Type B pancreatic cell (in vitro differentiated cells): Measurements from ENCODE around the gene MANSC1. TPM values are rescaled to one million over a fixed set of nuclear protein-coding genes. Genes with fewer than 3 reads are reported as not detected.

Experiments used
- DNase-seq: peaks from one replicate; pipeline ENCODE4 v3.0.0; 2021; ENCODE audit warnings: mixed read lengths; ENCODE audit not compliant: unreplicated experiment; ENCODE audit errors: extremely low spot score
- H3K27ac Mint-ChIP-seq: 2 replicates; pipeline ENCODE4 v1.8.0; 2021; ENCODE audit warnings: mild to moderate bottlenecking, mixed read lengths
- H3K27me3 Mint-ChIP-seq: 2 replicates; pipeline ENCODE4 v1.8.0; 2021; ENCODE audit warnings: mixed read lengths
- H3K36me3 Mint-ChIP-seq: 2 replicates; pipeline ENCODE4 v1.8.0; 2021; ENCODE audit warnings: mixed read lengths
- H3K4me1 Mint-ChIP-seq: one replicate; pipeline ENCODE4 v1.8.0; 2021; ENCODE audit warnings: mixed read lengths; ENCODE audit not compliant: unreplicated experiment
- H3K4me3 Mint-ChIP-seq: 2 replicates; pipeline ENCODE4 v1.8.0; 2021; ENCODE audit warnings: mild to moderate bottlenecking, mixed read lengths
- H3K9me3 Mint-ChIP-seq: 2 replicates; pipeline ENCODE4 v1.8.0; 2021; ENCODE audit warnings: mixed read lengths
- CTCF ChIP-seq: fragments of 200-600 bp; sonication (generic); conservative IDR thresholded peaks from 2 replicates; pipeline ENCODE4 v1.5.0; 2021; ENCODE audit warnings: antibody characterized with exemption, mild to moderate bottlenecking
- total RNA-seq: library from RNA; stranded (reverse); gene quantifications from 2 replicates; pipeline ENCODE4 v1.2.1, GENCODE V29; 2021; ENCODE audit warnings: low replicate concordance

The MANSC1 gene
- total RNA-seq, 1 donor from 2014 or later = 16.8 TPM

GRCh38 chr12:12364787-12365445 lies 14.9 kb upstream of the MANSC1 start:
- H3K4me3 Mint-ChIP-seq = no peak overlapping the region
- H3K4me1 Mint-ChIP-seq = no peaks in the 10 kb centered on the region
- TF ChIP-seq CTCF = no peak
- no peak for DNase-seq
- no peaks in the 10 kb centered on the region for H3K27me3 Mint-ChIP-seq
- peaks cover 28% of the 10 kb centered on the region for H3K36me3 Mint-ChIP-seq
- H3K27ac Mint-ChIP-seq = no peak overlapping the region
- H3K9me3 Mint-ChIP-seq = no peaks in the 10 kb centered on the region

- H3K36me3 Mint-ChIP-seq = peaks cover 6% of the 10 kb centered on the region
- no peaks in the 10 kb centered on the region for H3K9me3 Mint-ChIP-seq
- H3K4me1 Mint-ChIP-seq = peaks cover 4% of the 10 kb centered on the region
- no peaks in the 10 kb centered on the region for H3K27me3 Mint-ChIP-seq
- no peak for TF ChIP-seq CTCF
- no peak for DNase-seq
- peak overlapping the region; percentile 96 for H3K27ac Mint-ChIP-seq
- H3K4me3 Mint-ChIP-seq = peak overlapping the region; percentile 92
Observed at GRCh38 chr12:12358528-12358927, 8.5 kb upstream of the MANSC1 start.

- no peaks in the 10 kb centered on the region for H3K27me3 Mint-ChIP-seq
- peaks cover 4% of the 10 kb centered on the region for H3K4me1 Mint-ChIP-seq
- TF ChIP-seq CTCF = no peak
- peaks cover 6% of the 10 kb centered on the region for H3K36me3 Mint-ChIP-seq
- H3K9me3 Mint-ChIP-seq = no peaks in the 10 kb centered on the region
- H3K4me3 Mint-ChIP-seq = peak overlapping the region; percentile 92
- H3K27ac Mint-ChIP-seq = peak overlapping the region; percentile 96
- DNase-seq = no peak
Observed at GRCh38 chr12:12357719-12358461, 7.8 kb upstream of the MANSC1 start.

- Mint-ChIP-seq H3K9me3 (no peaks in the 10 kb centered on the region), H3K36me3 (peaks cover 6% of the 10 kb centered on the region), H3K4me1 (peaks cover 4% of the 10 kb centered on the region), H3K27me3 (no peaks in the 10 kb centered on the region), H3K4me3 (peak within 1 kb of the TSS; percentile 92), H3K27ac (peak within 1 kb of the TSS; percentile 96)
- TF ChIP-seq CTCF = peak; percentile 47
- peak; percentile 91 for DNase-seq
Observed at GRCh38 chr12:12356896-12357718, 7.1 kb upstream of the MANSC1 start, which contains the start of gene BORCS5. Gene BORCS5, plus strand, starts transcription at chr12:12357078. Its CDS starts 374 bp downstream, at chr12:12357452.

GRCh38 chr12:12356467-12356895 lies 6.4 kb upstream of the MANSC1 start:
- peak overlapping the region; percentile 96 for H3K27ac Mint-ChIP-seq
- no peak for DNase-seq
- peaks cover 4% of the 10 kb centered on the region for H3K4me1 Mint-ChIP-seq
- no peaks in the 10 kb centered on the region for H3K27me3 Mint-ChIP-seq
- no peak for TF ChIP-seq CTCF
- peaks cover 4% of the 10 kb centered on the region for H3K36me3 Mint-ChIP-seq
- no peaks in the 10 kb centered on the region for H3K9me3 Mint-ChIP-seq
- peak overlapping the region; percentile 92 for H3K4me3 Mint-ChIP-seq
